ENCODE measurements around the gene TBC1D16.

DNA sequence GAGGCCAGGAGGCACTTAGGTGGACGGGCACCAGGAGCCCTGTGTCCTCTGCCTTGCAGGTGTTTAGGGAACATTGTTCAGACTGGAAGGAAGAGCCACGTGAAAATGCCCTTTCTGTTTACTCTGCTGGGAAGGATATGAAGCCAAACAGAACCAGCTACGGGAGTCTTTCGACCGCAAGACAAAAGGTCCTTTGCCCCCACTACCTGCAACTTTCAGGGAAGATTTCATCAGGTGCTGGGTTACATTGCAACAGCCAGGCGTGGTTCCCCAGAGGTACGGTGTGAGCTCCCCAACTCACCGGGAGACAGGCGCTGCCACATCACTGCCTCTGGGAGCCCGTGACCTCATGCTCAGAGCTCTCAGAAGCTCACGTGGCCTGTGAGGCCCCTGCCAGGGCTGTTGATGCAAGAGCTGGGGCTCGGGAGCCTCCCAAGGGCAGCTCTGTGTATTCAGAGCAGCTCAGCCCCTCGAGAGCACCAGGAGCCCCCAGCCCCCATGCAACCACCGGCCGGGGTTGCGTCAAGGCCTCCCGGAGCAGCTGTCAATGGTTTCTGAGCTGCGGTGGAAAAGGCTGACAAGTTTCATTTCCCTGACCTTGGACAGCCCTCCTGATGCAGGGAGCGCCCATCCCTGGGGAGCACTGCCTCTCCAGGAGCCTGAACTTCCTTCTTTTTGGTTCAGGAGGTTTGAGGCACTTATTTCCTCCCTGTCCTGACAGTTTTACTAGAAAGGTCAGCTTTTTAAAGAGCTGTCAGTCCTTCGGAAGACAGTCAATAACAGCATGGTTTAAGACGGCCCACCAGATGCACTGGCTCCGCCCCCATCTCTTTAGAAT is 42.1 kb downstream of the TBC1D16 start:
- no peak for TF ChIP-seq POLR2AphosphoS5 (IDR thresholded peaks at IDR 0.05; ENCODE audit: low read depth, low read length)
- no peak for TF ChIP-seq POLR2A (IDR thresholded peaks at IDR 0.05; ENCODE audit: low read depth, low read length)

Measured in GM12892 (cell line).